Type B pancreatic cell (in vitro differentiated cells): ENCODE measurements around the gene HK1. TPM values are rescaled to one million over a fixed set of nuclear protein-coding genes. Genes with fewer than 3 reads are reported as not detected.

ENCODE experiments used
- DNase-seq: peaks from one replicate; pipeline ENCODE4 v3.0.0; 2021; ENCODE audit warnings: mixed read lengths; ENCODE audit not compliant: unreplicated experiment; ENCODE audit errors: extremely low spot score
- H3K27ac Mint-ChIP-seq: 2 replicates; pipeline ENCODE4 v1.8.0; 2021; ENCODE audit warnings: mild to moderate bottlenecking, mixed read lengths
- H3K27me3 Mint-ChIP-seq: 2 replicates; pipeline ENCODE4 v1.8.0; 2021; ENCODE audit warnings: mixed read lengths
- H3K36me3 Mint-ChIP-seq: 2 replicates; pipeline ENCODE4 v1.8.0; 2021; ENCODE audit warnings: mixed read lengths
- H3K4me1 Mint-ChIP-seq: one replicate; pipeline ENCODE4 v1.8.0; 2021; ENCODE audit warnings: mixed read lengths; ENCODE audit not compliant: unreplicated experiment
- H3K4me3 Mint-ChIP-seq: 2 replicates; pipeline ENCODE4 v1.8.0; 2021; ENCODE audit warnings: mild to moderate bottlenecking, mixed read lengths
- H3K9me3 Mint-ChIP-seq: 2 replicates; pipeline ENCODE4 v1.8.0; 2021; ENCODE audit warnings: mixed read lengths
- total RNA-seq: library from RNA; stranded (reverse); gene quantifications from 2 replicates; pipeline ENCODE4 v1.2.1, GENCODE V29; 2021; ENCODE audit warnings: low replicate concordance
- TF ChIP-seq, protein P1 (sequence below): fragments of 200-600 bp; sonication (generic); conservative IDR thresholded peaks from 2 replicates; pipeline ENCODE4 v1.5.0; 2021; ENCODE audit warnings: antibody characterized with exemption, mild to moderate bottlenecking

HK1 gene
- total RNA-seq, 1 donor from 2014 or later: 60.8 TPM

DNA sequence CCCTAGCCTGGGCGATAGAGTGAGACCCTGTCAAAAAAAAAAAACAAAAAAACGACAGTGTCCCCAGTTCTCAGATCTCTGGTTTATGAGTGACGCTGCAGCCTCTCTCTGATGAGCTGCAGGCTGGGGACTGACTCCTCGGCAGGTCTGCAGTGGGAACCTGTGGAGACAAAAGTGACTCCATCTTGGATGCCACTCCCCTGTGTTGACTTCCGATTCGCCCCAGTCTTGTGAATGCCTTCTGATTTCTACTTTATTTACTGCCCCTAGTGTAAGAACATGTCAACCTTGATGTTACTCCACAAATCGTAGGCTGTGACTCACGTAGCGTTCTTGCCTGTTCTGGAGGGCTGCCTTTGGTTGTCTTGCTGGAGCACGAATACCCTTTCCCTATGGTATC lies 132.2 kb downstream of the HK1 start:
- TF ChIP-seq, protein P1, sequence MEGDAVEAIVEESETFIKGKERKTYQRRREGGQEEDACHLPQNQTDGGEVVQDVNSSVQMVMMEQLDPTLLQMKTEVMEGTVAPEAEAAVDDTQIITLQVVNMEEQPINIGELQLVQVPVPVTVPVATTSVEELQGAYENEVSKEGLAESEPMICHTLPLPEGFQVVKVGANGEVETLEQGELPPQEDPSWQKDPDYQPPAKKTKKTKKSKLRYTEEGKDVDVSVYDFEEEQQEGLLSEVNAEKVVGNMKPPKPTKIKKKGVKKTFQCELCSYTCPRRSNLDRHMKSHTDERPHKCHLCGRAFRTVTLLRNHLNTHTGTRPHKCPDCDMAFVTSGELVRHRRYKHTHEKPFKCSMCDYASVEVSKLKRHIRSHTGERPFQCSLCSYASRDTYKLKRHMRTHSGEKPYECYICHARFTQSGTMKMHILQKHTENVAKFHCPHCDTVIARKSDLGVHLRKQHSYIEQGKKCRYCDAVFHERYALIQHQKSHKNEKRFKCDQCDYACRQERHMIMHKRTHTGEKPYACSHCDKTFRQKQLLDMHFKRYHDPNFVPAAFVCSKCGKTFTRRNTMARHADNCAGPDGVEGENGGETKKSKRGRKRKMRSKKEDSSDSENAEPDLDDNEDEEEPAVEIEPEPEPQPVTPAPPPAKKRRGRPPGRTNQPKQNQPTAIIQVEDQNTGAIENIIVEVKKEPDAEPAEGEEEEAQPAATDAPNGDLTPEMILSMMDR: no peak
- H3K27me3 Mint-ChIP-seq: no peaks in the 10 kb centered on the region
- peak overlapping the region; percentile 90 for H3K27ac Mint-ChIP-seq
- peak overlapping the region; percentile 39 for H3K4me3 Mint-ChIP-seq
- no peaks in the 10 kb centered on the region for H3K9me3 Mint-ChIP-seq
- no peak for DNase-seq
- H3K36me3 Mint-ChIP-seq: no peaks in the 10 kb centered on the region
- peaks cover 19% of the 10 kb centered on the region for H3K4me1 Mint-ChIP-seq

DNA sequence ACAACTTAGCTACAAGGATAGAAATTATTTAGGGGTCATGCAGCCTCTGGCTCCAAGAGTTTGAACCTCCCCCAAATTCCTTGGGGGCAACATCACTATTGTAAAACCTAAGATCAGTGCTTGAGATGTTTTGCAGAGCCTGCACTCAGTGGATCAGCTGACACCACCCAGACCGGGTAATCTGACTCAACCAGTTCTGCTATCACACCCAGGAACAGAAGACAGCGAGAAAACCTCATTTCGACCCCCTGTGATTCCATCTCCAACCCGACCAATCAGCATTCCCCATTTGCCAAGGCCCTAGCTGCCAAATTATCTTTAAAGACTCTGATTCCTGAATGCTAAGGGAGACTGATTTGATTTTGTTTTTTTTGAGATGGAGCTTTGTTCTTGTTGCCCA lies 133.2 kb downstream of the HK1 start:
- DNase-seq: no peak
- Mint-ChIP-seq H3K4me1 (peaks cover 18% of the 10 kb centered on the region), H3K4me3 (peak overlapping the region; percentile 37), H3K9me3 (no peaks in the 10 kb centered on the region), H3K27ac (peak overlapping the region; percentile 90), H3K36me3 (no peaks in the 10 kb centered on the region), H3K27me3 (no peaks in the 10 kb centered on the region)
- TF ChIP-seq, protein P1: no peak

DNA sequence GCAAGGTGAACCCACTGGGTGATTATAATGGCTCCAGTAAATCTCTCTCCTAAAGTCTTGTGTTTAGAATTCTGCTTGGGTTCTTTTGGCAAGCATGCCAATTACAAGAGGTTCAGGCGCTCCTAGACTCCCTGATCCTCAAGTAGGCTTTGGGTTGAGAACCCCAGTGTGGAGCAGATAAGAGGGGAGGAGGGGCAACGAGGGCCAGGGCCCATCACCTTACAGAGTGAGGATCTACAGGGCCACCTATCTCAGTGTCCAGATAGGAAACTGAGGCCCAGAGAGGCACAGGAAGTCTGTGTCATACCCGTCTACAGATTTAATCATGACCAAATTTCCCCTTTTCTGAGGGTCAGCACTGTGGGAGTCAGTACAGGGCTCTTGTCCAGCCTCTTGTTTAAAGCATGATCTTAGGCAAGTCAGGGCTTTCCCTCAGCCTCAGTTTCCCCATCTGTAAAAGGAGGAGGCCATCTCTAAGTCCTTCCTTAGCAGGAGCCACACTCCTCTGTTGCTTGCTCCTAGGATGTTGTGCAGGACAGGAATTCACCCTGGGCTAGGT lies 134.0 kb downstream of the HK1 start:
- TF ChIP-seq, protein P1: no peak
- Mint-ChIP-seq H3K9me3 (no peaks in the 10 kb centered on the region), H3K27me3 (no peaks in the 10 kb centered on the region), H3K4me3 (no peak overlapping the region), H3K4me1 (peaks cover 18% of the 10 kb centered on the region), H3K27ac (no peak overlapping the region), H3K36me3 (no peaks in the 10 kb centered on the region)
- no peak for DNase-seq

DNA sequence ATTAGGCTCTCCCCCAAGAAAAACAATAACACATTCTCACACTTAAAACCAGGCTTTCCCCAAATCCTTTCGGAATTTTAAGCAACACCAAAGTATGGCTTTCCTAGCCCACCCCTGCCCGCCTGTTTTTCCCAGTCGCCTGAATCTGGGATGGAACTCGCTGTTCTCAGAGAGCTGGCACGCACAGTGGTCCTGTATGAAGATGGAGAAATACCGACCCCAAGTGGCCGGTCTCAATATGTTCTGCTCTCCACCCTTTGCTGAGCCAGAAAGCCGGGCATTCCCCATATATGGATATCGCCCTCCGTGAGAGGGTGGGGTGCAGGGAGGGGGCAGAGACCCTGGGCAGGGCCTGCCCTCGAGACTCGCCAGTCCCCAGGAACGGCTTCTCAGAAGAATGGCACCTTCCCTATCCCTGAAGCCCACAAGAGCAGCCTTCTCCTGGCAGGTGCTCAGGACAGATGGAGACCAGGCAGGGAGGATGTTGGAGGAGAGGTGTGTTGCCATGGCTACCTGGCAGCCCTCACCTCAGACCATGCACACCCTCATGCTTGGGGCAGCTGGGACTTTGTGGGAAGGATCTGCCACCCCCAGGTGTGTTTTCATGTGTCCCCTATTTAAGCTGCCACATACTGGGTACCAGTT lies 135.0 kb downstream of the HK1 start:
- H3K4me3 Mint-ChIP-seq: no peak overlapping the region
- no peak for DNase-seq
- TF ChIP-seq, protein P1: peak; percentile 77
- no peak overlapping the region for H3K27ac Mint-ChIP-seq
- H3K4me1 Mint-ChIP-seq: peaks cover 26% of the 10 kb centered on the region
- H3K36me3 Mint-ChIP-seq: no peaks in the 10 kb centered on the region
- no peaks in the 10 kb centered on the region for H3K27me3 Mint-ChIP-seq
- no peaks in the 10 kb centered on the region for H3K9me3 Mint-ChIP-seq

DNA sequence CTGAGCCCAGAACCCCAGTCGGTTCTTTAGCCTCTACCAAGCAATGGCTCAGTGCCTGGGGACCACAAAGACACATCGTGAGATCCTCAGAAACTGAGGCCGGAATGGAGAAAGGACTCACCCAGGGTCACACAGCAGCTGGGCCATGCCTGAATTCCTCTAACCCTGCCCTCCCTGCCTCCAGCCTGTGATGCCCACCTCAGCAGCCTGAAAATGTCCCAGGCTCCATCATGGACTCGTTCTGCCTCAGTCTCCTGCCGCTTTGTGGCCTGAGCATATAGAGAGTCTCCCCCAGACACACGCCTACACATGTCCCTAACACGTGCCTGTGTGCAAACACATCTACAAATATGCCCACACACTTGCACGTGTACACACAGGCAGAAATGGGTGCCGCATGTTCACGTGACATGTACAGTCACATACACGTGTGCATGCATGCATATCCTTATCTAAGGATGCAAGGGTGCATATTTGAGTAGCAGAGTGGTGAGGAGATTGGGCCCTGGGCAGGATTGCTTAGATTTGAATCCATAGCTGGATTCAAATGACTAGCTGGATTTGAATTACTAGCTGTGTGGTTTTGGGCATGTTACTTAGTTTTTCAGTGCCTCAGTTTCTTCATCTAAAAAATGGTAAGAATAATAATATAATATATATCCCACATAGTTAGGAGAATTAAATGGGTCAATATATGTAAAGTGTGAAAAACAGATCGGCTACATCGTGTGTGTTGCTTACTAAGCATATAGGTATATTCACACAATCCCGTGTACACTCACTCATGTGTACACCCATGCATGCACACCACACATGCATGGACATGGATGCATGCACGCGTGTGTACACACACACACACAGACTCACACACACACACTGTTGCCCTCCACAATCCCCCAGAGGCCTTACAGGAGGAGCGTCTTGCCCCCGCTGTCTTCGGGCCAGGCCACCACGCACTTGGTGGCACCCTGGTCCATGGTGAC lies 136.0 kb downstream of the HK1 start:
- TF ChIP-seq, protein P1: no peak
- DNase-seq: no peak
- Mint-ChIP-seq H3K4me1 (peaks cover 26% of the 10 kb centered on the region), H3K4me3 (no peak overlapping the region), H3K36me3 (no peaks in the 10 kb centered on the region), H3K9me3 (no peaks in the 10 kb centered on the region), H3K27me3 (no peaks in the 10 kb centered on the region), H3K27ac (no peak overlapping the region)
